Measurements from ENCODE around the gene STK16. TPM values are rescaled to one million over a fixed set of nuclear protein-coding genes. Genes with fewer than 3 reads are reported as not detected.

Gene STK16
- total RNA-seq, 1 experiment from 2014 or later = 22.8 TPM

- peak overlapping the region; percentile 94 for H3K9ac ChIP-seq (ENCODE audit: low read length)
- H2AFZ ChIP-seq (ENCODE audit: low read length) = no peak overlapping the region; the same call in 1 of the 2 replicates
- H3K9me3 ChIP-seq (ENCODE audit: low read length) = no peaks in the 10 kb centered on the region
- peak overlapping the region; percentile 96 for H3K4me2 ChIP-seq (ENCODE audit: low read depth, low read length, poor library complexity, severe bottlenecking)
- H3K36me3 ChIP-seq (ENCODE audit: insufficient read depth, low read length) = no peaks in the 10 kb centered on the region; the same call in 1 of the 2 replicates
- H3K9me2 ChIP-seq (replicated peaks; ENCODE audit: insufficient read depth, low read length) = no peaks in the 10 kb centered on the region
- H3K4me1 ChIP-seq (ENCODE audit: low read length) = peaks cover 50% of the 10 kb centered on the region
- no peak for DNase-seq
- peak overlapping the region; percentile 54 for H3K27ac ChIP-seq (ENCODE audit: low read length)
- H3K27me3 ChIP-seq (ENCODE audit: low read length) = no peaks in the 10 kb centered on the region
- H3K4me3 ChIP-seq (ENCODE audit: low read length) = peak overlapping the region; percentile 94
- H4K20me1 ChIP-seq (ENCODE audit: insufficient read depth, low read depth, low read length) = 0 out of 2 replicates have a peak, but pooled peaks cover 5% of the 10 kb centered on the region
- H3K79me2 ChIP-seq (ENCODE audit: low read length) = peaks cover 16% of the 10 kb centered on the region
Measured at GRCh38 chr2:219245899-219246230, 586 bp downstream of the STK16 start.

- Histone ChIP-seq H4K20me1 (ENCODE audit: insufficient read depth, low read depth, low read length) (peaks cover 10% of the 10 kb centered on the region; the same call in 1 of the 2 replicates), H3K9me2 (replicated peaks; ENCODE audit: insufficient read depth, low read length) (no peaks in the 10 kb centered on the region), H3K9ac (ENCODE audit: low read length) (peak overlapping the region; percentile 94), H3K4me2 (ENCODE audit: low read depth, low read length, poor library complexity, severe bottlenecking) (peak overlapping the region; percentile 96), H2AFZ (ENCODE audit: low read length) (no peak overlapping the region), H3K4me1 (ENCODE audit: low read length) (peaks cover 57% of the 10 kb centered on the region), H3K36me3 (ENCODE audit: insufficient read depth, low read length) (no peaks in the 10 kb centered on the region; the same call in 1 of the 2 replicates), H3K9me3 (ENCODE audit: low read length) (no peaks in the 10 kb centered on the region), H3K79me2 (ENCODE audit: low read length) (peaks cover 22% of the 10 kb centered on the region), H3K4me3 (ENCODE audit: low read length) (peak overlapping the region; percentile 94; the same call in 1 of the 2 replicates), H3K27ac (ENCODE audit: low read length) (no peak overlapping the region), H3K27me3 (ENCODE audit: low read length) (no peaks in the 10 kb centered on the region)
- DNase-seq = no peak
Measured at GRCh38 chr2:219246559-219246958, 1.3 kb downstream of the STK16 start.

- no peaks in the 10 kb centered on the region for H3K27me3 ChIP-seq (ENCODE audit: low read length)
- no peak overlapping the region for H2AFZ ChIP-seq (ENCODE audit: low read length)
- no peak overlapping the region for H3K4me3 ChIP-seq (ENCODE audit: low read length)
- H3K9me2 ChIP-seq (replicated peaks; ENCODE audit: insufficient read depth, low read length) = no peaks in the 10 kb centered on the region
- H3K4me2 ChIP-seq (ENCODE audit: low read depth, low read length, poor library complexity, severe bottlenecking) = no peak overlapping the region
- H3K27ac ChIP-seq (ENCODE audit: low read length) = no peak overlapping the region
- H4K20me1 ChIP-seq (ENCODE audit: insufficient read depth, low read depth, low read length) = peaks cover 19% of the 10 kb centered on the region; the same call in 1 of the 2 replicates
- no peak overlapping the region for H3K9ac ChIP-seq (ENCODE audit: low read length)
- peaks cover 36% of the 10 kb centered on the region for H3K79me2 ChIP-seq (ENCODE audit: low read length)
- no peaks in the 10 kb centered on the region for H3K9me3 ChIP-seq (ENCODE audit: low read length)
- H3K36me3 ChIP-seq (ENCODE audit: insufficient read depth, low read length) = no peaks in the 10 kb centered on the region; the same call in 1 of the 2 replicates
- DNase-seq = no peak
- H3K4me1 ChIP-seq (ENCODE audit: low read length) = peaks cover 67% of the 10 kb centered on the region
Measured at GRCh38 chr2:219247678-219248642, 2.7 kb downstream of the STK16 start.

- no peaks in the 10 kb centered on the region for H3K9me3 ChIP-seq (ENCODE audit: low read length)
- DNase-seq = no peak
- H3K4me1 ChIP-seq (ENCODE audit: low read length) = peaks cover 73% of the 10 kb centered on the region
- H3K27ac ChIP-seq (ENCODE audit: low read length) = peak overlapping the region; percentile 83
- H3K9ac ChIP-seq (ENCODE audit: low read length) = peak overlapping the region; percentile 54; the same call in 1 of the 2 replicates
- H3K9me2 ChIP-seq (replicated peaks; ENCODE audit: insufficient read depth, low read length) = no peaks in the 10 kb centered on the region
- peak overlapping the region; percentile 16; the same call in 1 of the 2 replicates for H3K4me3 ChIP-seq (ENCODE audit: low read length)
- no peak overlapping the region for H2AFZ ChIP-seq (ENCODE audit: low read length)
- H4K20me1 ChIP-seq (ENCODE audit: insufficient read depth, low read depth, low read length) = peaks cover 19% of the 10 kb centered on the region; the same call in 1 of the 2 replicates
- H3K79me2 ChIP-seq (ENCODE audit: low read length) = peaks cover 43% of the 10 kb centered on the region
- H3K27me3 ChIP-seq (ENCODE audit: low read length) = no peaks in the 10 kb centered on the region
- peak overlapping the region; percentile 39 for H3K4me2 ChIP-seq (ENCODE audit: low read depth, low read length, poor library complexity, severe bottlenecking)
- H3K36me3 ChIP-seq (ENCODE audit: insufficient read depth, low read length) = no peaks in the 10 kb centered on the region; the same call in 1 of the 2 replicates
Measured at GRCh38 chr2:219248845-219249202, 3.5 kb downstream of the STK16 start.

GRCh38 chr2:219249203-219249980 is 4.1 kb downstream of the STK16 start:
- no peaks in the 10 kb centered on the region for H3K9me2 ChIP-seq (replicated peaks; ENCODE audit: insufficient read depth, low read length)
- H4K20me1 ChIP-seq (ENCODE audit: insufficient read depth, low read depth, low read length) = peaks cover 19% of the 10 kb centered on the region; the same call in 1 of the 2 replicates
- peak; percentile 56 for DNase-seq
- peak overlapping the region; percentile 16; the same call in 1 of the 2 replicates for H3K4me3 ChIP-seq (ENCODE audit: low read length)
- H3K36me3 ChIP-seq (ENCODE audit: insufficient read depth, low read length) = no peaks in the 10 kb centered on the region; the same call in 1 of the 2 replicates
- peak overlapping the region; percentile 39 for H3K4me2 ChIP-seq (ENCODE audit: low read depth, low read length, poor library complexity, severe bottlenecking)
- no peaks in the 10 kb centered on the region for H3K27me3 ChIP-seq (ENCODE audit: low read length)
- no peaks in the 10 kb centered on the region for H3K9me3 ChIP-seq (ENCODE audit: low read length)
- H3K27ac ChIP-seq (ENCODE audit: low read length) = peak overlapping the region; percentile 83
- H3K4me1 ChIP-seq (ENCODE audit: low read length) = peaks cover 75% of the 10 kb centered on the region
- H2AFZ ChIP-seq (ENCODE audit: low read length) = no peak overlapping the region
- peak overlapping the region; percentile 54 for H3K9ac ChIP-seq (ENCODE audit: low read length)
- peaks cover 43% of the 10 kb centered on the region for H3K79me2 ChIP-seq (ENCODE audit: low read length)

- DNase-seq = no peak
- Histone ChIP-seq H3K4me2 (ENCODE audit: low read depth, low read length, poor library complexity, severe bottlenecking) (peak overlapping the region; percentile 39), H3K9me3 (ENCODE audit: low read length) (no peaks in the 10 kb centered on the region), H3K27me3 (ENCODE audit: low read length) (no peaks in the 10 kb centered on the region), H4K20me1 (ENCODE audit: insufficient read depth, low read depth, low read length) (peaks cover 19% of the 10 kb centered on the region; the same call in 1 of the 2 replicates), H3K4me3 (ENCODE audit: low read length) (no peak overlapping the region; the same call in 1 of the 2 replicates), H3K9ac (ENCODE audit: low read length) (peak overlapping the region; percentile 54), H3K79me2 (ENCODE audit: low read length) (peaks cover 43% of the 10 kb centered on the region), H3K9me2 (replicated peaks; ENCODE audit: insufficient read depth, low read length) (no peaks in the 10 kb centered on the region), H3K4me1 (ENCODE audit: low read length) (peaks cover 78% of the 10 kb centered on the region), H3K36me3 (ENCODE audit: insufficient read depth, low read length) (no peaks in the 10 kb centered on the region; the same call in 1 of the 2 replicates), H2AFZ (ENCODE audit: low read length) (no peak overlapping the region), H3K27ac (ENCODE audit: low read length) (peak overlapping the region; percentile 83)
Measured at GRCh38 chr2:219250049-219250781, 4.9 kb downstream of the STK16 start.

- Histone ChIP-seq H3K36me3 (ENCODE audit: insufficient read depth, low read length) (no peaks in the 10 kb centered on the region; the same call in 1 of the 2 replicates), H4K20me1 (ENCODE audit: insufficient read depth, low read depth, low read length) (peaks cover 23% of the 10 kb centered on the region; the same call in 1 of the 2 replicates), H3K9me3 (ENCODE audit: low read length) (no peaks in the 10 kb centered on the region), H3K79me2 (ENCODE audit: low read length) (peaks cover 30% of the 10 kb centered on the region), H3K27ac (ENCODE audit: low read length) (peak overlapping the region; percentile 71; the same call in 1 of the 2 replicates), H3K9me2 (replicated peaks; ENCODE audit: insufficient read depth, low read length) (no peaks in the 10 kb centered on the region), H3K4me3 (ENCODE audit: low read length) (peak overlapping the region; percentile 92), H3K9ac (ENCODE audit: low read length) (peak overlapping the region; percentile 83), H3K4me1 (ENCODE audit: low read length) (peaks cover 69% of the 10 kb centered on the region), H2AFZ (ENCODE audit: low read length) (no peak overlapping the region), H3K27me3 (ENCODE audit: low read length) (no peaks in the 10 kb centered on the region), H3K4me2 (ENCODE audit: low read depth, low read length, poor library complexity, severe bottlenecking) (peak overlapping the region; percentile 88)
- no peak for DNase-seq
Measured at GRCh38 chr2:219251656-219252055, 6.4 kb downstream of the STK16 start.

All from Karpas-422 (cell line).